Neural cell (in vitro differentiated cells): Measurements from ENCODE around the gene CAMKMT. TPM values are rescaled to one million over a fixed set of nuclear protein-coding genes. Genes with fewer than 3 reads are reported as not detected.

Source experiments
- H2AFZ ChIP-seq: fragments of 200-600, 300-800 bp; sonication (generic), shearing (Covaris generic); 2 replicates; pipeline ENCODE4 v1.6.0; 2014; ENCODE audit warnings: low read depth, mild to moderate bottlenecking, antibody characterized with exemption, low read length, moderate library complexity
- H3F3A ChIP-seq: fragments of 200-600 bp; shearing (Covaris generic); 2 replicates; pipeline ENCODE4 v1.6.1; 2016; ENCODE audit warnings: mild to moderate bottlenecking, moderate library complexity, mixed read lengths, antibody characterized with exemption, low read length; ENCODE audit not compliant: insufficient read depth, poor library complexity, severe bottlenecking
- H3K27ac ChIP-seq: fragments of 200-600, 300-800 bp; sonication (generic), shearing (Covaris generic); 2 replicates; pipeline ENCODE4 v1.5.1; 2014; ENCODE audit warnings: mild to moderate bottlenecking, low read length, moderate library complexity
- H3K27me3 ChIP-seq: fragments of 300-800, 200-600 bp; sonication (generic), shearing (Covaris generic); 2 replicates; pipeline ENCODE4 v1.6.0; 2014; ENCODE audit warnings: mild to moderate bottlenecking, low read depth, low read length, moderate library complexity; ENCODE audit not compliant: insufficient read depth
- H3K36me3 ChIP-seq: fragments of 300-800, 200-600 bp; sonication (generic), shearing (Covaris generic); 2 replicates; pipeline ENCODE4 v1.5.1; 2014; ENCODE audit warnings: mild to moderate bottlenecking, antibody characterized with exemption, low read length, moderate library complexity; ENCODE audit not compliant: insufficient read depth
- H3K4me2 ChIP-seq: fragments of 300-800, 200-600 bp; sonication (generic), shearing (Covaris generic); 2 replicates; pipeline ENCODE4 v1.6.0; 2014; ENCODE audit warnings: mild to moderate bottlenecking, low read length
- H3K4me3 ChIP-seq: fragments of 300-800, 200-600 bp; sonication (generic), shearing (Covaris generic); 2 replicates; pipeline ENCODE4 v1.5.1; 2014; ENCODE audit warnings: mild to moderate bottlenecking, low read length, moderate library complexity
- H3K79me2 ChIP-seq: fragments of 200-600 bp; shearing (Covaris generic); replicated peaks from 2 replicates; pipeline ENCODE4 v1.6.0; 2014; ENCODE audit warnings: mild to moderate bottlenecking, low read length, moderate library complexity; ENCODE audit not compliant: insufficient read depth
- H3K9ac ChIP-seq: fragments of 300-800, 200-600 bp; sonication (generic), shearing (Covaris generic); 2 replicates; pipeline ENCODE4 v1.6.1; 2016; ENCODE audit warnings: mild to moderate bottlenecking, low read length, mixed read lengths
- H3K9me2 ChIP-seq: fragments of 200-600 bp; shearing (Covaris generic); 2 replicates; pipeline ENCODE4 v1.6.1; 2016; ENCODE audit warnings: mild to moderate bottlenecking, low read length, mixed read lengths; ENCODE audit not compliant: insufficient read depth
- H3K9me3 ChIP-seq: fragments of 200-600, 300-800 bp; sonication (generic), shearing (Covaris generic); 2 replicates; pipeline ENCODE4 v1.6.1; 2016; ENCODE audit warnings: mild to moderate bottlenecking, mixed run types, low read length, moderate library complexity, mixed read lengths
- H4K20me1 ChIP-seq: fragments of 200-600 bp; shearing (Covaris generic); 2 replicates; pipeline ENCODE4 v1.6.1; 2016; ENCODE audit warnings: mild to moderate bottlenecking, mixed run types; ENCODE audit not compliant: insufficient read depth
- EP300 ChIP-seq: fragments of 450-650 bp; conservative IDR thresholded peaks from 2 replicates; pipeline ENCODE4 v1.6.1; 2014; ENCODE audit warnings: antibody characterized with exemption, mild to moderate bottlenecking, moderate library complexity; ENCODE audit not compliant: poor library complexity, severe bottlenecking
- EZH2 ChIP-seq: fragments of 200-600, 300-800 bp; shearing (Covaris generic), sonication (generic); IDR thresholded peaks from 2 replicates; pipeline ENCODE4 v1.6.1; 2014; ENCODE audit warnings: antibody characterized with exemption, low read length, borderline replicate concordance, mild to moderate bottlenecking; ENCODE audit not compliant: insufficient read depth, poor library complexity, severe bottlenecking
- MXI1 ChIP-seq: fragments of 450-650 bp; conservative IDR thresholded peaks from 2 replicates; pipeline ENCODE4 v1.6.1; 2014; ENCODE audit warnings: antibody characterized with exemption, mild to moderate bottlenecking; ENCODE audit not compliant: poor library complexity, severe bottlenecking
- POLR2AphosphoS5 ChIP-seq: IDR thresholded peaks from 2 replicates; pipeline ENCODE4 v1.6.1; 2012
- RAD21 ChIP-seq: fragments of 450-650 bp; conservative IDR thresholded peaks from 2 replicates; pipeline ENCODE4 v1.6.1; 2014; ENCODE audit warnings: antibody characterized with exemption, mild to moderate bottlenecking, moderate library complexity
- SMC3 ChIP-seq: fragments of 450-650 bp; conservative IDR thresholded peaks from 2 replicates; pipeline ENCODE4 v1.6.1; 2014; ENCODE audit warnings: antibody characterized with exemption, mild to moderate bottlenecking, moderate library complexity; ENCODE audit not compliant: poor library complexity
- TAF1 ChIP-seq: IDR thresholded peaks from 2 replicates; pipeline ENCODE4 v1.6.1; 2012; ENCODE audit warnings: low read depth
- polyA plus RNA-seq: library from polyadenylated mRNA; depleted of rRNA; stranded (reverse); fragments of >200 nt; gene quantifications from 2 replicates; pipeline ENCODE4 v1.2.3, GENCODE V29; 2014
- TF ChIP-seq, protein P1 (sequence below): fragments of 450-650 bp; IDR thresholded peaks from 2 replicates; pipeline ENCODE4 v1.5.1; 2014; ENCODE audit warnings: antibody characterized with exemption, mild to moderate bottlenecking, moderate library complexity; ENCODE audit not compliant: poor library complexity, severe bottlenecking
- TF ChIP-seq, protein P2 (sequence below): IDR thresholded peaks from 2 replicates; pipeline ENCODE4 v1.6.1; 2012; ENCODE audit warnings: borderline replicate concordance

CAMKMT gene
- polyA plus RNA-seq, 1 donor from 2014 or later = 5.1 TPM

DNA sequence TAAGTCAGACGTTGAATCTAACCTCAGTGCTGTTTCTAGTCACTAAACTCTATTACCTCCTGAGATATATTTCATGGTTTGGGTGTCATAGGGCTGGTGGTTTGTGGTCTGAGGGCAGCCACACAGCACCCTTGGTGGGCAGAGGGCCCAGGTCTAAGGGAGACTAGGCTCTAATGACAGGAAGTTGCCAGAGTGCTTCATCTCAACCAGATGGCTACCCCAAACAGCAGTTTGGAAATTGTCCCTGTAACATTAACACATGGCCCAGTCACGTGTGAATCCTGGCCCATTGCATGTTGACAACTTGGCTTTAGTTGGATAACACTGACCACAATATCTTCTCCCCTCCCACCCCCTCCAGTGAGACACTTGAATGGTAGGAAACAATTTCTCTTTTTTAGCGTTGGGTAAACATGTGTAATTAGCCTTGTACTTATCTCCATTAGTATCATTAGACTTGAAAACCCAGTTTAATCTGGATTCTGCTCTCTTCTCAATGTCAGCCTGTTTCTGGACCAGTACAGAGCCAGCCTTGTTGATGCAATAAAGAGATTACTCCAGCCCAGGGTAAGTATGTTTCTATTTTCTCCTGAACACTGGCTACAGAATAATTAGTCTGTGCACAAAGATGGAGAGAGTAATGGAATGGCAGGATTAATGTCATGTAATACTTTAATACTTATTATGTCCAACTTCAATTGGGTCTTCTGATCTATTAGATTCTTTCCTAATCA lies 392.0 kb downstream of the CAMKMT start:
- no peak overlapping the region for H3K9ac ChIP-seq
- H3F3A ChIP-seq = no peaks in the 10 kb centered on the region
- no peak for TF ChIP-seq TAF1
- no peak overlapping the region for H2AFZ ChIP-seq
- H3K79me2 ChIP-seq = no peaks in the 10 kb centered on the region
- no peaks in the 10 kb centered on the region for H3K27me3 ChIP-seq
- H3K27ac ChIP-seq = no peak overlapping the region
- no peak overlapping the region for H3K4me3 ChIP-seq
- no peaks in the 10 kb centered on the region for H3K9me2 ChIP-seq
- H4K20me1 ChIP-seq = no peaks in the 10 kb centered on the region
- no peak overlapping the region for H3K4me2 ChIP-seq
- H3K9me3 ChIP-seq = no peaks in the 10 kb centered on the region
- no peaks in the 10 kb centered on the region for H3K36me3 ChIP-seq

DNA sequence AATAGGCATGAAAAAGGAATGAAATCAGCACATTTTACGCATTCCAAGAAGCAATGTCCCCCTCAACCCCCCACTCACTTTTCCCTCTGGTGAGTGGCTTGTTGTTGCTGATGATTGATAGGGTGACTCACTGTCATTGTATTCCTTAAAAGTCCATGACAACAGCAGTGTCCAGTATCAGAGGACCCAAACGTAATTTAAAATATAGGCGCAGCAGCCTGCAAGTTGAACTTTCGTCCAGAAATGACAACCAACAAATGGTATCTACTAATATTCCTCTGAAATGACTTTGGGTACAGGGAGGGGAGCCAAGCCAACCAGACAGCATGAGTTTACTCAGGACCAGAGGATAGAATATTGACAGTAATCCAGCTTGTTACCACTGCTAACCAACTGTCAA lies 396.8 kb downstream of the CAMKMT start:
- Histone ChIP-seq H3K9me2 (no peaks in the 10 kb centered on the region), H3K36me3 (no peaks in the 10 kb centered on the region), H3K9ac (no peak overlapping the region), H3K4me3 (no peak overlapping the region), H3K27me3 (no peaks in the 10 kb centered on the region), H3K4me2 (no peak overlapping the region), H3K79me2 (no peaks in the 10 kb centered on the region), H3K9me3 (no peaks in the 10 kb centered on the region), H3F3A (no peaks in the 10 kb centered on the region), H3K27ac (no peak overlapping the region), H2AFZ (no peak overlapping the region), H4K20me1 (no peaks in the 10 kb centered on the region)
- TF ChIP-seq, protein P1, sequence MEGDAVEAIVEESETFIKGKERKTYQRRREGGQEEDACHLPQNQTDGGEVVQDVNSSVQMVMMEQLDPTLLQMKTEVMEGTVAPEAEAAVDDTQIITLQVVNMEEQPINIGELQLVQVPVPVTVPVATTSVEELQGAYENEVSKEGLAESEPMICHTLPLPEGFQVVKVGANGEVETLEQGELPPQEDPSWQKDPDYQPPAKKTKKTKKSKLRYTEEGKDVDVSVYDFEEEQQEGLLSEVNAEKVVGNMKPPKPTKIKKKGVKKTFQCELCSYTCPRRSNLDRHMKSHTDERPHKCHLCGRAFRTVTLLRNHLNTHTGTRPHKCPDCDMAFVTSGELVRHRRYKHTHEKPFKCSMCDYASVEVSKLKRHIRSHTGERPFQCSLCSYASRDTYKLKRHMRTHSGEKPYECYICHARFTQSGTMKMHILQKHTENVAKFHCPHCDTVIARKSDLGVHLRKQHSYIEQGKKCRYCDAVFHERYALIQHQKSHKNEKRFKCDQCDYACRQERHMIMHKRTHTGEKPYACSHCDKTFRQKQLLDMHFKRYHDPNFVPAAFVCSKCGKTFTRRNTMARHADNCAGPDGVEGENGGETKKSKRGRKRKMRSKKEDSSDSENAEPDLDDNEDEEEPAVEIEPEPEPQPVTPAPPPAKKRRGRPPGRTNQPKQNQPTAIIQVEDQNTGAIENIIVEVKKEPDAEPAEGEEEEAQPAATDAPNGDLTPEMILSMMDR = no peak
- no peak for TF ChIP-seq POLR2AphosphoS5
- no peak for TF ChIP-seq EP300
- TF ChIP-seq MXI1 = no peak
- TF ChIP-seq, protein P2, sequence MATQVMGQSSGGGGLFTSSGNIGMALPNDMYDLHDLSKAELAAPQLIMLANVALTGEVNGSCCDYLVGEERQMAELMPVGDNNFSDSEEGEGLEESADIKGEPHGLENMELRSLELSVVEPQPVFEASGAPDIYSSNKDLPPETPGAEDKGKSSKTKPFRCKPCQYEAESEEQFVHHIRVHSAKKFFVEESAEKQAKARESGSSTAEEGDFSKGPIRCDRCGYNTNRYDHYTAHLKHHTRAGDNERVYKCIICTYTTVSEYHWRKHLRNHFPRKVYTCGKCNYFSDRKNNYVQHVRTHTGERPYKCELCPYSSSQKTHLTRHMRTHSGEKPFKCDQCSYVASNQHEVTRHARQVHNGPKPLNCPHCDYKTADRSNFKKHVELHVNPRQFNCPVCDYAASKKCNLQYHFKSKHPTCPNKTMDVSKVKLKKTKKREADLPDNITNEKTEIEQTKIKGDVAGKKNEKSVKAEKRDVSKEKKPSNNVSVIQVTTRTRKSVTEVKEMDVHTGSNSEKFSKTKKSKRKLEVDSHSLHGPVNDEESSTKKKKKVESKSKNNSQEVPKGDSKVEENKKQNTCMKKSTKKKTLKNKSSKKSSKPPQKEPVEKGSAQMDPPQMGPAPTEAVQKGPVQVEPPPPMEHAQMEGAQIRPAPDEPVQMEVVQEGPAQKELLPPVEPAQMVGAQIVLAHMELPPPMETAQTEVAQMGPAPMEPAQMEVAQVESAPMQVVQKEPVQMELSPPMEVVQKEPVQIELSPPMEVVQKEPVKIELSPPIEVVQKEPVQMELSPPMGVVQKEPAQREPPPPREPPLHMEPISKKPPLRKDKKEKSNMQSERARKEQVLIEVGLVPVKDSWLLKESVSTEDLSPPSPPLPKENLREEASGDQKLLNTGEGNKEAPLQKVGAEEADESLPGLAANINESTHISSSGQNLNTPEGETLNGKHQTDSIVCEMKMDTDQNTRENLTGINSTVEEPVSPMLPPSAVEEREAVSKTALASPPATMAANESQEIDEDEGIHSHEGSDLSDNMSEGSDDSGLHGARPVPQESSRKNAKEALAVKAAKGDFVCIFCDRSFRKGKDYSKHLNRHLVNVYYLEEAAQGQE = no peak

DNA sequence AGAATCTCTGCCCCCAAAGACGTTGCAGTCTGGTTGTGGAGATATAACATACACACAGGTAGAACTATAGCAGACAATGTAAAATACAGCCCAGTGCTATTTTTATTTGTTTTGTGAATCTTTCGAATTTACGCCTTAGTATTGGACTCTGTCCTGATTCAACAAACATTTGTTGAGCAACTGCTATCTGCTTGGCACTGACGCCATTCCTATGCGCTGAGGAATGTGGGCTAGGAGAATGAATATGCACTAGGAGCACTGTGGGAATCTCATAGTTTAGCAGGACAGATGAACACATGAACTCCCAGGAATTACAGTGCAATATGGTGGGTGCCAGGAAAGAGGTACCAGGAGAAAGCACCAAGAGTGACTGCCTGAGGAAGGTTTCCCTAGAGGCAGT lies 398.1 kb downstream of the CAMKMT start:
- no peak overlapping the region for H2AFZ ChIP-seq
- H3K4me2 ChIP-seq = no peak overlapping the region
- H3K9me2 ChIP-seq = no peaks in the 10 kb centered on the region
- no peak overlapping the region for H3K9ac ChIP-seq
- no peak overlapping the region for H3K27ac ChIP-seq
- no peaks in the 10 kb centered on the region for H3K9me3 ChIP-seq
- H3K36me3 ChIP-seq = no peaks in the 10 kb centered on the region
- no peaks in the 10 kb centered on the region for H4K20me1 ChIP-seq
- TF ChIP-seq POLR2AphosphoS5 = no peak
- no peak for TF ChIP-seq RAD21
- no peak for TF ChIP-seq EZH2
- no peak for TF ChIP-seq TAF1
- no peak for TF ChIP-seq SMC3
- TF ChIP-seq, protein P1 = no peak
- TF ChIP-seq, protein P2 = no peak
- TF ChIP-seq MXI1 = no peak
- no peak for TF ChIP-seq EP300
- H3F3A ChIP-seq = no peaks in the 10 kb centered on the region
- H3K79me2 ChIP-seq = no peaks in the 10 kb centered on the region
- H3K27me3 ChIP-seq = no peaks in the 10 kb centered on the region
- H3K4me3 ChIP-seq = no peak overlapping the region
